Coronary artery (tissue), 2 donors: ENCODE results near the gene MEST.

Source experiments
- DNase-seq: peaks from one replicate; pipeline ENCODE4 v3.0.0-alpha.2; 2017; ENCODE audit warnings: low spot score
- H3K27ac ChIP-seq, 2 donors: fragments of 200-600 bp; sonication (generic); one replicate each; pipeline ENCODE4 v1.5.1; 2016 to 2019
- H3K4me3 ChIP-seq: fragments of 200-600 bp; sonication (generic); 2 replicates; pipeline ENCODE4 v1.5.1; 2016; ENCODE audit warnings: mild to moderate bottlenecking, moderate library complexity
- CTCF ChIP-seq: fragments of 200-600 bp; sonication (generic); IDR thresholded peaks from one replicate; pipeline ENCODE4 v1.5.1; 2019; ENCODE audit warnings: antibody characterized with exemption

MEST gene

GRCh38 chr7:130454959-130455358, 36.9 kb upstream of the MEST start:
- no peak for TF ChIP-seq CTCF
- DNase-seq, result no peak
- H3K27ac ChIP-seq, result no peak overlapping the region

GRCh38 chr7:130458257-130458656, 33.6 kb upstream of the MEST start:
- no peak for DNase-seq
- H3K27ac ChIP-seq, result no peak overlapping the region
- TF ChIP-seq CTCF, result no peak
- H3K4me3 ChIP-seq, result no peak overlapping the region

More at GRCh38 chr7:130454959-130455358, 36.9 kb upstream of the MEST start:
- H3K4me3 ChIP-seq, result no peak overlapping the region

- DNase-seq, result no peak
- Histone ChIP-seq H3K4me3 (no peak overlapping the region), H3K27ac (no peak overlapping the region)
- TF ChIP-seq CTCF, result no peak
Measured at GRCh38 chr7:130461272-130461671, 30.6 kb upstream of the MEST start.

GRCh38 chr7:130463553-130464434, 28.1 kb upstream of the MEST start:
- no peak for DNase-seq
- H3K4me3 ChIP-seq, result no peak overlapping the region
- TF ChIP-seq CTCF, result no peak
- H3K27ac ChIP-seq, result no peak overlapping the region

- H3K4me3 ChIP-seq, result no peak overlapping the region
- no peak overlapping the region for H3K27ac ChIP-seq
- no peak for DNase-seq
- no peak for TF ChIP-seq CTCF
Measured at GRCh38 chr7:130468612-130469011, 23.3 kb upstream of the MEST start.

GRCh38 chr7:130471974-130472373, 19.9 kb upstream of the MEST start:
- no peak for DNase-seq
- no peak overlapping the region for H3K27ac ChIP-seq
- no peak for TF ChIP-seq CTCF
- no peak overlapping the region for H3K4me3 ChIP-seq

GRCh38 chr7:130473289-130473688, 18.6 kb upstream of the MEST start:
- Histone ChIP-seq H3K27ac (no peak overlapping the region), H3K4me3 (no peak overlapping the region)
- TF ChIP-seq CTCF, result no peak
- DNase-seq, result no peak
